GM10266 (cell line): ENCODE measurements around the gene ABLIM2.

Experiments used
- DNase-seq: peaks from one replicate; pipeline ENCODE4 v3.0.0; 2012; ENCODE audit errors: extremely low spot score
- TF ChIP-seq, protein P1 (sequence below): IDR thresholded peaks from 2 replicates; pipeline ENCODE4 v1.5.1; 2012; ENCODE audit warnings: mild to moderate bottlenecking, low read depth; ENCODE audit not compliant: control insufficient read depth, insufficient read depth; ENCODE audit errors: missing control alignments

The ABLIM2 gene

DNA sequence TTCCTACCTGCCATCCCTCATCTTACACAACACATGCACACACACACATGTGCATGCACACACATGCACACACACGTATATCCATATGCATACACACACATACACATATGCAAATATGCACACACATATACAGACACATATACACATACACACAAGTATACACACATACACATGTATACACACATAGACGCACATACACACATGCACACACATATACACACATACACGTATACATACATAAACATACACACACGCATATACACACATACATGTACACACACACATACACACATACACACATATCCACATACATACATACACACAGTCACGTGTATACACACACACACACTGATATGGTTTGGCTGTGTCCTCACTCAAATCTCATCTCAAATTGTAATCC, 182.0 kb downstream of the ABLIM2 start:
- TF ChIP-seq, protein P1, sequence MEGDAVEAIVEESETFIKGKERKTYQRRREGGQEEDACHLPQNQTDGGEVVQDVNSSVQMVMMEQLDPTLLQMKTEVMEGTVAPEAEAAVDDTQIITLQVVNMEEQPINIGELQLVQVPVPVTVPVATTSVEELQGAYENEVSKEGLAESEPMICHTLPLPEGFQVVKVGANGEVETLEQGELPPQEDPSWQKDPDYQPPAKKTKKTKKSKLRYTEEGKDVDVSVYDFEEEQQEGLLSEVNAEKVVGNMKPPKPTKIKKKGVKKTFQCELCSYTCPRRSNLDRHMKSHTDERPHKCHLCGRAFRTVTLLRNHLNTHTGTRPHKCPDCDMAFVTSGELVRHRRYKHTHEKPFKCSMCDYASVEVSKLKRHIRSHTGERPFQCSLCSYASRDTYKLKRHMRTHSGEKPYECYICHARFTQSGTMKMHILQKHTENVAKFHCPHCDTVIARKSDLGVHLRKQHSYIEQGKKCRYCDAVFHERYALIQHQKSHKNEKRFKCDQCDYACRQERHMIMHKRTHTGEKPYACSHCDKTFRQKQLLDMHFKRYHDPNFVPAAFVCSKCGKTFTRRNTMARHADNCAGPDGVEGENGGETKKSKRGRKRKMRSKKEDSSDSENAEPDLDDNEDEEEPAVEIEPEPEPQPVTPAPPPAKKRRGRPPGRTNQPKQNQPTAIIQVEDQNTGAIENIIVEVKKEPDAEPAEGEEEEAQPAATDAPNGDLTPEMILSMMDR = no peak
- DNase-seq = no peak

DNA sequence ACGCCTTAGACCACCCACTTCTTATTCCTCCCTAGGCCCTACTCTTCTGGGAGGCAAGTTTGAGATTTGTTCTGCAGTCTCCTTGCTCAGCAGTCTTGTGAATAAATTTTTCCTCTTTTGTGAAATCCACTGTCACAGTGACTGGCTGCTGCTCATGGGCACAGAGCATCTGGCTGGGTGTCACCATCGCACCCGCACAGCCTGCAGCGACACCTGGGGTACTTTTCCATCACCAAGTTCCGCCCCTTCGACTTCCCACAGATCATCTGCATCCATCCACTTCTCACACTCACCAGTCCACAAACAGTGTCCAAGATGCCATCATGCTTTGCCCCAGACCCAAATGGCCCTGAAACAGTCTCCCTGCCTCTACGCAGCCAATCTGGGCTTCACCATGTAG, 182.6 kb downstream of the ABLIM2 start:
- TF ChIP-seq, protein P1 = no peak
- DNase-seq = no peak

DNA sequence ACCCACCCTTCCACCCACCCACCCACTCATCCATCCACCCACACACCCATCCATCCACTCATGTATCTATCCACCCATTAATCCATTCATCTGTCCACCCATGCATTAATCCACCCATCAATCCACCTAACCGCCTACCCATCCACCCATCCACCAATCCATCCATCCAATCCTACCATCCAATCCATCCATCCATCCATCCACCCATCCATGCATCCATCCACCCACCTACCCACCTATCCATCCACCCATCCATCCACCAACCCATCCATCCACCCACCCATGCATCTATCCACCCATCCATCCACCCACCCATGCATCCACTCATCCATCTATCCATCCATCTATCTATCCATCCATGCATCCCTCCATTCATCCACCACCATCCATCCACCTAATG, 184.2 kb downstream of the ABLIM2 start:
- DNase-seq = no peak
- TF ChIP-seq, protein P1 = no peak

DNA sequence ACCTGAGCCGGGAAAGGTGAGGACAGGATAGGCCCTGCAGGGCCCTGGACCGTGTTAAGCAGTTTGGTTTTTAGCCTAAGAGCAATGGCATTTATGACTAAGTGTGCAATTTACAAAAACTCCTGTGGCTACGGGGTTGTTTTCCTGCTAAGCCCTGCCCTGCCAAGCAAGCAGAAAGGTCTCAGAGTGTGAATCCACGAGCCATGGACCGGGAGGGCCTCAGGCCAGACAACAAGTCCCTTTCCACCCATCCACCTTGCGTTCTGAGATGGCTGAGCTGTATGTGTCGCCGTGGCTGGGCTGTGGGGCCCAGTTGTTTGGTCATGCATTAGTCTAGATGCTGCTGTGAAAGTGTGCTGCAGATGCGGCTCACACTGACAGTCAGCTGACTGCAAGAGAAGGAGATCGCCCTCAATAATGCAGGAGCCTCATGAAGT, 185.1 kb downstream of the ABLIM2 start:
- DNase-seq = no peak
- TF ChIP-seq, protein P1 = no peak

DNA sequence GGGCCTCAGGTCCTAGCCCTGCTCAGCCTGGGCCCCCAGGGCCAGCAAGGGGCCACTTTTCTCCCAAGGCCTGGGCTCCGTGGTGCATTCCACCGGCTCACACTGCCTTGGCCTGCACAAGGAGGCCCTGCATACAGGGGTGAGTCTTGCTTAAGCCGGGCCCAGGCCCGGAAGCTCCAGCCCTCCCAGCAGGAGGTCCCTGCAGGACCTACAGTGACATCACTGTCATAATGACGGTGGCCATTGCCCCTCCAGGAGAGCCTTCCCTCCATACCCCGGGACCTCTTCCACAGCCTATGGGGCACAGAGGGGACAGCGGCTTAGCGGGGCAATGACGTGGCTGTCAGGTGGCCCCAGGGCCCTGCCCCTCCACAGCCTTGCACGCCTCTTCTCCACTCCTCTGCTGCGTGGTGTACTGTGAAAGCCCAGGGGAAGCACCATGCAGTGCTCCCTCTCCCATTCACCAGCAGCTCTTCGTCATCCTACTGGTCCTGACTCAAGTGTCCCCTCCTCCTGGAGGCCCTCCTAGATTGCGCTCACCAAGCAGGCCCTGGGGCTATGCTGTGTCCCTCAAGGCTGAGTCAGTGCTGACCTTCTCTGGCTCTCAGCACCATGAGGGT, 186.6 kb downstream of the ABLIM2 start:
- DNase-seq = no peak
- TF ChIP-seq, protein P1 = no peak

DNA sequence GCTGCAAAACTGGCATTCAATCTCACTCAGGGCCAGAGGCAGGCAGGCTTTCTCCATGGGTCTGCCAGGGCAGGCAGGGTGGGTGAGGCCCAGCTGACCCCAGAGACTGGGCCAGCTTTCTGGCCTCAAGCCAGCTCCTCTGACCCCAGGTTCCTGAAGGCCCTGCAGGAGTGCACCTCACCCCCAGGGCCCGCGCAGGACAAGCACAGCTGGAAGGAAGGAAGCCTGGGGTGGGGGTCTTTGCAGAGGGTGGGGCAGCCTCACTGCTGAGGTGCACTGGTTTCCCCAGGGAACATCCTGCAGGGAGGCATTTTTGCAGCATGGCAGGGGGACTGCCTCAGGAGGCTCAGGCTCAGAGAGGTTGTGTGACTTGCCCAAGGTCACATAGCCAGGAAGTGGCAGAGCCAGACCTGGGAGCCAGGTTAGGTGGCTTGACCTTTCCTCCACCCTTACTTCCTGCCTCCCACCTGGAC, 187.4 kb downstream of the ABLIM2 start:
- no peak for DNase-seq
- TF ChIP-seq, protein P1 = no peak

DNA sequence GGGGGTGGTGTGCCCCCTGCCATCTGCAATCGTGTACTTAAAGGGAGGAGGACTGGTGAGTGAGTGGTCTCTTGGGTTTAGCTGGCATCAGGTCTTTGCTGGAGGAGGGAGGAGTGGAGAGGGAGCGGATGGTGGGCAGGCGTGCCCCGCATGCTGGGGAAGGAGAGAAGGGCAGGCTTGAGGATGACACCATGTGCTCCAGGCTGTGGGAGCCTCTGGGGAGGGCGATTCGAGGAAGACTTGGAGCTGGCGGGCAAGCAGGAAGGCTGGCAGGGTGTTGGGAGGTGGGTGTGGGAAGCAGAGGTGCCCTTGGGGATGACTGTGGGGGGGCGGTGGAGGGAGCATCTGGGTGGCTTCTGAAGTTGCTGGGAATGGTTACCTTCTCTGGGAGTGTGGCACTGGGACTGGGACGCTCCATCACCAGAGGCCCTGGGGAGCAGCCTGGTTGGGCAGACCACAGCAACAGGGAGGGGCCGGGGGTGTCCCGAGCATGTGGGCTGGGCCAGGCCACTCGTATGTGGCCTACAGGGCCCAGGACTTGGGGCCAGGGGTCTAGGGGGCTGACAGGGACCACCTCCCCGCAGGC, 188.2 kb downstream of the ABLIM2 start:
- no peak for DNase-seq
- TF ChIP-seq, protein P1 = no peak
